ENCODE measurements around the gene LCE2D.
"Not testable (repeated sequence)": the region's sequence is repeated elsewhere in the genome, so short reads cannot be mapped to it uniquely, and the experiment has no call there.

Gene LCE2D, protein sequence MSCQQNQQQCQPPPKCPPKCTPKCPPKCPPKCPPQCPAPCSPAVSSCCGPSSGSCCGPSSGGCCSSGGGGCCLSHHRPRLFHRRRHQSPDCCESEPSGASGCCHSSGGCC

DNA sequence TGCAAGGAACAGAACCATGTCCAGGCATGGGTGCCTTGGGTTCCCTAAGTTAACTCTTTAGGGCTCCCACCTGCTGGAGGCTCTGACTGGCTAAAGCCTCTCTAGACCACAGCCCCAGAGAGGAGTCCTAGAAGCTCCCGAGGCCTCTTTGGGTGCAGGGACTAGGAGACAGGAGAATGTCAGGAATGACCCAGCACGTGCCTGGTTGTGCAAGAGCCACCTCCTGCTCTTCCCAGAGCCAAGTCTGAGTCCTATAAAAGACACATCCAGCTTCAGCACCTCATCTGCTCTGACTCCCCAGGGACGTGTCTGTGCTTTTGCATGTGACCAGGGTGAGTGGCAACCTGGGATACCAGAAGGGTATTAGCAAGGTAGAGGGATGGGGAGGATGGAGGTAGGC, at the start of gene LCE2D:
Gene LCE2D, plus strand, starts transcription at position 283 of the 400 bp plus-strand sequence. CDS start 726 bp downstream, outside the sequence.
- DNase-seq: no peak

DNA sequence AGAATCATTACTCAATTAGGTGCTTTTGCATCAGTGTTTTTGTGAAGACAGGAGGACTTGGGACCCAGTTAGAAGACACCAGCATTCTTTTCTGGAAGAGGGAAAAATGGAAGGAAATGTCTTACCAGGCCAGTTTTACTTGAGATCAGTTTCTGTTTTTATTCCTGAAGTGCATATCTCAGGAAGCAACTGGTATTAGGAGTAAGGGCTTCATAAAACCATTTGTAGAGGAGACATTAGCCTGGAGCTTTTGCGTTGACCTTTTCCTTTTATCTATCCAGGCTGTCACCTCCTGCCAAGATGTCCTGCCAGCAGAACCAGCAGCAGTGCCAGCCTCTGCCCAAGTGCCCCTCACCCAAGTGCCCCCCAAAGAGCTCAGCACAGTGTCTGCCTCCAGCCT, 49.7 kb upstream of the LCE2D start, which contains the start of gene LCE3B:
Gene LCE3B, plus strand, starts transcription at position 301 of the 400 bp plus-strand sequence. Its CDS starts 0 bp downstream, at position 301.
- no peak for DNase-seq

DNA sequence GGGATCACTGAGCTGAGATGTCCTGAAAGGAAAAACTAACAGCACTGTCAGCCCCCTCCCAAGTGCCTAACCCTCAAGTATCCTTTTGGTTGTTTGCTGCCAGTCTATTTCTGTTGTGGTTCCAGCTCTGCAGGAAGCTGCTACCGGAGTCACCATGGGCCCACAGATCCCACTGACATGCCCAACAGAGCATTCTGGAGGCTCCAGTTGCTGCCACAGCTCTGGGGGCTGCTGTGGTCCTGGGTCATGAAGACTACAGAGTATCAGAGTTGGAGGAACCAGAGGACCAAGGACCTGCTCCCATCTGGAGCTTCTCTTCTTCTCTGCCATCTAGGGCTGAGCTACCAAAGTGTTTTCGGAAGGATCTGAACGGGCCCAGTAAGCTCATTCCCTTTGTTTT, 41.2 kb upstream of the LCE2D start:
- DNase-seq: no peak

DNA sequence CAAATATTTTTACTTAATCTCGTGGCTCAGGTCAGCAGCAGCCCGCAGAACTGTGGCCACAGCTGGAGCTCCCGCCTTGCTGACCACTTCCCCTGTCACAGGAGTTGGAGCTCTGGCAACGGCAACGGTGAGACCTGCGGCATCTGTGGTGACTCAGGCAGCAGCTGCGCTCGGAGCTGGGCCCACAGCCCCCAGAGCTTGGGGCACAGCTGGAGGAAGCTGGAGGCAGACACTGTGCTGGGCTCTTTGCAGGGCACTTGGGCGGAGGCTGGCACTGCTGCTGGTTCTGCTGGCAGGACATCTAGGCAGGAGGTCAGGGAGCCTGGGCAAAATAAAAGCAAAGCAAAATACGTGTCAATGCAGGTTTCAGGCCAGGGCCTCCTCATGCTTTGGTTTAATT, 40.4 kb upstream of the LCE2D start, which contains the start of gene LCE3A:
Gene LCE3A, minus strand, starts transcription at position 301 of the 400 bp plus-strand sequence. Its CDS starts 0 bp downstream, at position 301.
- no peak for DNase-seq

DNA sequence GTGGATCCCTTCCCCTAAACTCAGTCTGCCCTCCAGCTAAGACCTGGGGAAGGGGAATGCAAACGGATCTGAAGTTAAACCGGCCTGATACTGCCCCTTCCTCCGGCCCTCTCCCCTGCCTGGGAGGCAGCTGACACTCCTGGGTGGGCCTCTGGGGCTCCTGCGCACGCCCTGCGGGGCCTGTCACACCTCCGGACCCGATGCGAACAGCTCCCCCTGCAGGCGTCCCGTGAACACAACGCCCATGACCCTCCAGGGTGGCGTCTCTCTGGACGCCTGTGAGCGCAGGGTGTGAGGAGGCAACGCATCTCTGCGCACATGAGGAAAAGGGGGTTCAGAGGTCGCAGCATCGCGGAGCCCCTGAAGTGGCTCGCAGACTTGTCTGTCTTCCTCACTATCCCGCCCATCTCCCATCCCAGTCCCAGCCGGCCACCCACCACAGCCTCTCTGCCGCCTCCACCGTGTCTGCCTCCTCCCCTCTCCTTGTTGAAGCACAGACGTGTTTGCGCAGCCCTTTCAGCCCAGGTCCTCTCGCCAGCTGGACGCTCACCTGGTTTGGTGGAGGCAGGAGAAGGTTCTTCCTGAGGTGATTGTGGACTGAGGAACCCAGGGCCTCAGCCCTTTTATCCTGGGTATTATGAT, 39.9 kb upstream of the LCE2D start:
- no peak for DNase-seq

DNA sequence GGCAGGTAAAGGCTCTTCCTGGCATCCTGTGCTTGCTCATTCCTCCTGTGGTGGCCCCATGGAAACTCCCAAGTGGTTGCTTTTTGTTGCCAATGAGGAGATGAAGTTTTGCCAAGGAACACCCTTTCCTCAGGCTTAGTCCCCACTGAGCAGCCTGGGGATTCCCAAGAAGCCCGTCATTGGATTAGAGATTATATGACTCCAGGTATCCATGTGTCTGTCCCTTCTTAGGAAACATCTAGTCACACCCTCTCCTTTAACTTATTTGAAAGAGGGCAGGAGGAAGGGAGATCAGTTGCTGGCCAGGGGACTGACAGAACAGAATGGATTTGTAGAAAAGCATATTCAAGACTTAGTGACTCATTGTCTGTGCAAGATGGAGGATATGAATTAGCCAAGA, 36.4 kb upstream of the LCE2D start:
- no peak for DNase-seq

DNA sequence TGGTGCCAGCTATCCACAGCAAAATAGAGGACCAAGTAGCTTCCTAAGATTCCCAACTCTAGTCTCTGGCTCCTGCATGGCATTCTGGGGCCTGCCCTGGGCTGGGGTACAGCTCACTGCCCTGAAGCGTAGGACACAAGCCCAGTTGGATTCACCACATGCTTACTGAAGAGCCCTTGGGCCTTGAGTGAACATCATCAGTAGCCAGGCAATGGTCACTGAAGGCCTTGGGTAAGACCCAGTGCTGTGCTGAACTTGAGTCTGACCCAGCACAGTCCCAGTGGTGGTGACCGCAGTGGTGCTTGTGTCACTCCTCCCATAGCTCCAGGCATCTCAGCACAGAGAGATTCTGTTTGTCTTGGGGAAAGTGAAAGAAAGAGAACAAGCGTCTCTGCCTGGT, 32.6 kb upstream of the LCE2D start:
- DNase-seq: no peak

DNA sequence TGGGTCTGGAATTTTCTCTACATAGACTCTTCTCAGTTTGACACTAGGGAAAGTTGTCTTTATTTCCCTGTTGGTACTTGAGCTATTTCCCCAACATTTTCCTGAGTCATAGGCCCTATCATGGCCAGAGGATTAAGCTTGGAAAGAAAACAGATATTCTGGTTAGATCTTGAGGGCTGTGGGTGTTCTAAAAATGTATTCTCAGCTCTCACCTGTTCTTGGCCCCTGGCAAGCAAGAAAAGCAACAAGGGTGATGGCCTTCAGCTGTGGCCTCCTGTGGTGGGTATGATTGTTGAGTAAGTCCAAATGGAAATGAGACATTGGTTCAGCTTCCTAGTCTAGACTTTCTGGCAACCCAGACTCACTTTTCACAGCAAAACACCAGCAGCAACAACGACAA, 22.8 kb upstream of the LCE2D start:
- no peak for DNase-seq

DNA sequence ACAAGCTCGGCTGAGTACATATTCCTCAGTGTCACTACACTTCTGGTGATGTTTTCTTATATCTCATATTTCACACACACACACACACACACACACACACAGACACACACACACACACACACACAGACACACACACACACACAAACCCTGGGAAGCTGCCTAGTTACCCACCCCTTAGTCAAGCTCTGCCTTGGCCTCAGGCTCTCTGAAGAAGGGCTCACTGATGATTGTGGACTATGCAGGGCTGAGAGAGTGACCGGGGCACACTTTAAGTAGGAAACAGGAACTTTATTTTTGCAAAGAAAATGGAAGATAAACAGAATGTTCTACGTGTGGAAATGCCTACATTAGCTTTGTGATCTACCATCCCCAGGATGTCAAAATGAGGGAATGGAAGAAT, 19.2 kb upstream of the LCE2D start:
- no peak for DNase-seq

DNA sequence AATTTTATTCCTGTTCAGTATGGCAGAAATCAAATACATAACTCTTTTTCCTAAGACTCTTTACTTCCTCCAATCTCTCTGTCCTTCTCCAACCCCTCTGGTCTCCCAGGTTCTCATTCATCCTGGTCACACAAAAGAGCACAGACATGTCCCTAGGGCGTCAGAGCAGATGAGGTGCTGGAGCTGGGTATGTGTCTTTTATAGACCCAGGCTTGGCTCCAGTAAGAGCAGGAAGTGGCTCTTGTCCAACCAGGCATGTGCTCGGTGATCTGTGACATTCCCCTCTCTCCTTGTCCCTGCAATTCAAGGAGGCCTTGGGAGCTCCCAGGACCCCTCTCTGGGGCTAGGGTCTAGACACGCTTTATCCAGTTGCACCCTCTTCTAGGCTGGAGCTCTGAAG, 18.0 kb upstream of the LCE2D start:
- DNase-seq: no peak

DNA sequence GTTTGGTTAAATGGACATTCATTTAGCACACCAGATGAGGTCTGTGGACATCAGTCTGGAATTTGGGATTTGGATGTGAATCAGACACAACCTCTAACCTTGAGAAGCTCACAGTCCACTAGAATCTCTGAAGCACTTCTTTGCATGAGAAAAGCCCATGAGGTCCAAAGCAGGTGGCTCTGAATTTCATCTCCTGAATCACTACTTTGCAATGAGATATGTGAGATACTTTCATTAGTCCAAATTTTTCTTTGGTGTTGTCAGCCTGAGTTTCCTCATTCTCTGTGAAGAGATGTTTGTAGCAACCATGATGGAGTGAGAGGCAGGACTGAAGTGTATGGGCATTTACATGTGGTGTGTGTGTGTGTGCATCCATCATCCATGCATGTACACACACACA, 16.5 kb upstream of the LCE2D start:
- DNase-seq: no peak

DNA sequence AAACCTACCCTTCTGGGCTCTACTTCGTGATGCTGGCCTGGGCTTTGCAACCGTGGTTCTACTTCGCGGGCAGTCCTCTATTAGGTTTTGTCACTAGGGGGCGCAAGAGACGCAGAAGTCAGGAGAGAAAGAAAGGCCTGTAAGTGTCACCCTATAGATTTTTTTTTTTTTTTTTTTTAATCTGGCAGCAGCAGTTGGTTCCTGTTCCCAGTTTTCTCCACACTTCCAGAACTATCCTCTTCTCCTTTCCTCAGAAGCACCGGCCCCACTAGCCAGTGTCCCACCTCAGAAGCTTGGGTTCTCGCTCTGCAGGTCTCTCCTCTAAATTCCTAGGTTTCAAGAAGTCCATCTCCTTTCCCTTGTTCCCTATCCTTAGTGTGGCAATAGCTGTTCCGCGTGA, 9.1 kb upstream of the LCE2D start:
- peak; percentile 11 for DNase-seq

DNA sequence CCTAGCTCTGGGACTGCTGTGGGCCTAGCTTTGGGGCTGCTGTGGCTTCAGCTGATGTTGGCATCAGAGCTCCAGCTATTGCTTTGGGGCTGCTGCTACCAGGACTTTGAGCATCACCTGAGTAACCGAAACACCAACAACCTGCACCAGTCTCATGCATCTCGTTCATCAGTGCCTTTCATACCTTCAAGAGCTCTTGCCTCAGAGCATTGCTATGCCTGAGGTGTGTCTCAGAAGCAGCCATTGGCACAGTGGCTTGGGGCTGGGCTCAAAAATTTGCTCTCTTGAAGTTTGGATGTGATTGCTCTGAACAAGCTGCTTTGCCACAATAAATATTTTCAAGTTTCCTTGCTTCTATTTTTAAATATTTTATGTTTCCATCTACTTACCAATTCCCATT, 6.7 kb upstream of the LCE2D start:
- DNase-seq: no peak

DNA sequence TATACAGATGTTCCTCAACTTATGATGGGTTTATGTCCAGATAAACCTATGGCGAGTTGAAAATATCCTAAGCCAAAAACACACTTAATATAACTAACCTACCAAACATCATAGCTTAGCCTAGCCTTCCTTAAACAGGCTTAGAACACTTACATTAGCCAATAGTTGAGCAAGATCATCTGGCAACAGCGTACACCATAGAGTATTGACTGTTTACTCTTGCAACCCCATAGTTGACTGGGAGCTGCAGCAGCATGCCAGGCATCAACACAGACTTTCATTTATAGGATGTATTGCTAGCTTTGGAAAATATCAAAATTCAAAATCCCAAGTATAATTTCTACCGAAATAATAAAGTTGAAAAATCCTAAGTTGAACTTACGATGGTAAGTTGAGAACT, 5.5 kb upstream of the LCE2D start:
- no peak for DNase-seq

DNA sequence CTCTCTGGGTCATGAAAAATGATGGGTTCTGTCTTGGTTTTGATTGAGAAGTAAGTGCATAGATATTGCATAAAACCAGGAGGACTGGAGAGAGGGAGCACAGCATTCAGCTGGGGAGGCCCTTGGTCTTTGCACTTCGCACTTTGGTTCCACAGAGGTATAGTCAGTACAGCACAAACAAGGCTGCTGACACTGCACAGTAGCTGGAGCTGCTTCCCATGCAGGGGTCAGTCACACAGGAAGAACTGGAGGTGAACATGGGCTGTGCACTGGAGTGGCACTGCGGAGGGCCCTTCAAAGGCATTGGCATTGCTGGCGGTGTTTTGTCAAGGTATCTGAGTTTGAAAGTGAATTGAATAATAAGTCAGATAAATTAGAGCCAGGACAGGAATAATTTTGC, 4.5 kb upstream of the LCE2D start:
- DNase-seq: no peak

DNA sequence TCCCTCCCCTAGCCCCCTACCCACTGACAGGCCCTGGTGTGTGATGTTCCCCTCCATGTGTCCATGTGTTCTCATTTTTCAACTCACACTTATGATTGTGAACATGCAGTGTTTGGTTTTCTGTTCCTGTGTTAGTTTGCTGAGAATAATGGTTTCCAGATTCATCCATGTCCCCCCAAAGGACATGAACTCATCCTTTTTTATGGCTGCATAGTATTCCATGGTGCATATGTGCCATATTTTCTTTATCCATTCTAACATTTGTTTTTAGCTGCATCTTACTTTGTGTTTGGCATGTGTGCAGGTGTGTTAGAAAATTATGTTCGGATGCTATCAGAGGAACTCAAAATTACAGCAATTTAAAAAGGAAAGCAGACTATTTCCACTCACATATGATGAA, 3.0 kb downstream of the LCE2D start:
- DNase-seq: not testable (repeated sequence)

DNA sequence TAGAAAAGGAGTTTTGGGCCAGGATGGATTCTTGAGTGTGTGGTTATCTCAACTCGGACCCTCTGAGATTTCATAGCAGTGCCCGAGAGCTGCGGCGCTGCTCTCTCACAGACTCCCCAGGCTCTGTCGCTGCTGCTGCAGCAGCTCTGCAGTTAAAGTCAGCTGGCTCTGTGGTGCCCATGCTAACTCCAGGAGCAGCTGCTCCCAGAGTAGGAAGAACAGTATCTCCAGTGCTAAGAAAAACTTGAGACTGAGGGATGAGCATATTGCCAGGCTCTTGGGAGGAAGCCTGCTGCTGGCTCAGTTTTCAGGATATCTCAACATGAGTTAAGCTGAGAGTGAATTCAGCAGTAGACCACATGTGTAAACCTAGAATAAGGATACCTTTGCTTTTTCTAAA, 4.5 kb downstream of the LCE2D start:
- DNase-seq: no peak

DNA sequence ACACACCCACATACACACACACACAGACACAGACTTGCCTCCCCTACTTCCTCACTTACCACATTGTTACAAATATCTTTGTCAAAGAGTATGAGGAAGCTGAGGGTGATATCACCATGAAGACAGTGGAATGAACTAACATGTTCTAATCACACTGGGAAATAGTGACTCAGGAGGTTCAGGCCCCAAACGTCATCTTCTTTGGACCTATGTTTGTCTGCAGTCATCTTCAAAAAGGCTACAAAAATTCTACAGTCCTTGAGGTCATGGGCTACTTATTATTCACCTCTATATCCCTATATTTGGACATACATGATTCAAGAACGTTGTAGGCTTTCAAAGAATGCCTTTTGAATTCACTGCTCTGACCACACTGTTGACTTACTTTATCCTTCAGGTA, 9.8 kb downstream of the LCE2D start:
- no peak for DNase-seq

DNA sequence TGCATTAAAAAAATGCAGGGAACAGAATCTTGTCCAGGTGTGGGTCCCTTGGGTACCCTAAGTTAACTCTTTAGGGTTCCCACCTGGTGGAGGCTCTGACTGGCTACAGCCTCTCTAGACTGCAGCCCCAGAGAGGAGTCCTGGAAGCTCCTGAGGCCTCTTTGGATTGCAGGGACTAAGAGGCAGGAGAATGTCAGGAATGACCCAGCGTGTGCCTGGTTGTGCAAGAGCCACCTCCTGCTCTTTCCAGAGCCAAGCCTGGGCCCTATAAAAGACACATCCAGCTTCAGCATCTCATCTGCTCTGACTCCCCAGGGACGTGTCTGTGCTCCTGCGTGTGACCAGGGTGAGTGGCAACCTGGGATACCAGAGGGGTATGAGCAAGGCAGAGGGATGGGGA, 11.8 kb downstream of the LCE2D start, which contains the start of gene LCE2C:
Gene LCE2C, plus strand, starts transcription at position 297 of the 400 bp plus-strand sequence. CDS start 737 bp downstream, outside the sequence.
- DNase-seq: not testable (repeated sequence)

DNA sequence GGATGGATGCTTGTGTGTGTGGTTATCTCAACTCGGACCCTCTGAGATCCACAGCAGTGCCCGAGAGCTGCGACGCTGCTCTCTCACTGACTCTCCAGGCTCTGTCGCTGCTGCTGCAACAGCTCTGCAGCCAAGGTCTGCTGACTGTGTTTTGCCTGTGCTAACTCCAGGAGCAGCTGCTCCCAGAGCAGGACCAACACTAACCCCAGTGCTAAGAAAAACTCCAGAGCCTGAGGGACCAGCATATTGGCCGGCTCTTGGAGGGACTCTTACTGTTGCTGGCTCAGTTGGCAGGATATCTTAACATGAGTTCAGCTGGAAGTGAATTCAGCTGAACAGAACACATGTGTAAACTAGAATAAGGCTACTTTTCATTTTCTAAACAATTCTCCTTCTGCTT, 16.3 kb downstream of the LCE2D start:
- no peak for DNase-seq

DNA sequence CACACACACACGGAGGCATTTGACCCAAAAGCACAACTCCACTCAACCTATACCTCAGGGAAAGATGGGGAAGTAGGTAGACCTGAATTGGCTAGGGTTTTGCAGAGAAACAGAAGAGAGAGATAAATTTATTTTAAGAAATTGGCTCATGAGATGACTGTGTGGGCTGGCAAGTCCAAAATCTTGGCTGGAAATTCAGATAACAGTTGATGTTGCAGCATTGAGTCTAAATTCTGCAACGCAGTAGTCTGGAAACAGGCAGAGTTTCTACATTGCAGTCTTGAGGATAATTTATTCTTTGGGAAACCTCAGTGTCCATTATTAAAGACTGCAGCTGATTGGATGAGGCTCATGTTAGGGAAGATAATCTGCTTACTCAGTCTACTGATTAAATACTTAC, 18.4 kb downstream of the LCE2D start:
- DNase-seq: no peak

DNA sequence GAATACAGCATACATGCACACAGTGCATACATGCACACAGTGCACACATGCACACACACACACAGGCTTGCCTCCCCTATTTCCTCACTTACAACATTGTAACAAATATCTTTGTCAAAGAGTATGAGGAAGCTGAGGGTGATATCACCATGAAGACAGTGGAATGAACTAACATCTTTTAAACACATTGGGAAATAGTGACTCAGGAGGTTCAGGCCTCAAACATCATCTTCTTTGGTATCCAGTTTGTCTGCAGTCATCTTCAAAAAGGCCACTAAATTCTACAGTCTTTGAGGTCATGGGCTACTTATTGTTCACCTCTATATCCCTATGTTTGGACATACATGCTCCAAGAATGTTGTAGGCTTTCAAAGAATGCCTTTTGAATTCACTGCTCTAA, 20.7 kb downstream of the LCE2D start:
- DNase-seq: no peak

DNA sequence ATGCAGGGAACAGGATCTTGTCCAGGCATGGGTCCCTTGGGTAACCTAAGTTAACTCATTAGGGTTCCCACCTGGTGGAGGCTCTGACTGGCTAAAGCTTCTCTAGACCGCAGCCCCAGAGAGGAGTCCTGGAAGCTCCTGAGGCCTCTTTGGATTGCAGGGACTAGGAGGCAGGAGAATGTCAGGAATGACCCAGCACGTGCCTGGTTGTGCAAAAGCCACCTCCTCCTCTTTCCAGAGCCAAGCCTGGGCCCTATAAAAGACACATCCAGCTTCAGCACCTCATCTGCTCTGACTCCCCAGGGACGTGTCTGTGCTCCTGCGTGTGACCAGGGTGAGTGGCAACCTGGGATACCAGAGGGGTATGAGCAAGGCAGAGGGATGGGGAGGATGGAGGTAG, 22.6 kb downstream of the LCE2D start, which contains the start of gene LCE2B:
Gene LCE2B, plus strand, starts transcription at position 301 of the 400 bp plus-strand sequence. CDS start 721 bp downstream, outside the sequence.
- not testable (repeated sequence) for DNase-seq

DNA sequence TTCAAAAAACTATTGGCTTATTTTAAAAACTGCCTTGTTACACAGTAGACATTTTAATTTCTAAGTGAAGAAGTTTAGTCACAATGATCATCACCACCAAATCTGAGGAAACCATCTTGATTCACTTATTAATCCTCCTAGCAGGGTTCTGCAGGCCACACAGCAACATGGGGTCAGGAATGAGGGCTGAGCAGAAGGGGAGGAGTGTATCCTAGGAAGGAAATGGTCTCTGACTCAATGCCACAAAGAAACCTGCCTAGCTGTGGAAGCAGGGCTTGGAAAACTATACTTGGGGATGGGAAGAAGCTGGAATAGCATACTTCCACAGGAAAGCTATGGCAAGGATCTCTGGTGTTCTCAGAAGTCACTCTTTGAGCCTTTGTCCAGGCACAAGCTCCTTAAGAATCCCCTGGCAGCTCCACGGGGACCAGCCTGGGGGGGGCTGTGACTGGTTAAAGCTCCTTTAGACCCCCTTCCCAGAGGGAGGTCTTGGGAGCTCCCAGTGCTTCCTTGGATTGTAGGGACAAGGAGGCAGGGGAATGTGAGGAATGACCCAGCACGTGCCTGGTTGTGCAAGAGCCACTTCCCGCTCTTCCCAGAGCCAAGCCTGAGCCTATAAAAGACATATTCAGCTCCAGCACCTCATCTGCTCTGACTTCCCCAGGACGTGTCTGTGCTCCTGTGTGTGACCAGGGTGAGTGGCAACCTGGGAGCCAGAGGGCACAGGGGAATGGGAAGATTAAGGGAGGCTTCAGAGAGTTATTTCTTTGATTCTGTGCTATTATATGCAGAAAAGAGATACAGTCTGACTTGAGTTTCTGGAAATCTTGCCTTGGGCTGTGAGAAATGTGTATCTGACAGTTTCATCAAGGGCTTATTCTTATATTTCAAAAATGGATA, 34.8 kb downstream of the LCE2D start, which contains the start of gene LCE2A:
Gene LCE2A, plus strand, starts transcription at position 645 of the 900 bp plus-strand sequence. CDS start 557 bp downstream, outside the sequence.
- DNase-seq: no peak
